Neuronal stem cell (in vitro differentiated cells): ENCODE results near the gene CPLX3.

ENCODE experiments used
- DNase-seq: peaks from one replicate; pipeline ENCODE4 v3.0.0-alpha.2; 2013; ENCODE audit warnings: low spot score
- H2AFZ ChIP-seq: one replicate; pipeline ENCODE4 v1.6.1; 2013; ENCODE audit warnings: mild to moderate bottlenecking, low read length, inconsistent platforms
- H2AK5ac ChIP-seq: 2 replicates; pipeline ENCODE4 v1.6.1; 2013; ENCODE audit warnings: low read depth, mild to moderate bottlenecking, inconsistent platforms, low read length, moderate library complexity, mixed read lengths
- H2BK120ac ChIP-seq: 2 replicates; pipeline ENCODE4 v1.6.1; 2013; ENCODE audit warnings: low read depth, mild to moderate bottlenecking, inconsistent platforms, low read length, moderate library complexity, mixed read lengths
- H2BK12ac ChIP-seq: one replicate; pipeline ENCODE4 v1.6.1; 2013; ENCODE audit warnings: low read length, inconsistent platforms
- H2BK15ac ChIP-seq: 2 replicates; pipeline ENCODE4 v1.6.1; 2013; ENCODE audit warnings: mild to moderate bottlenecking, low read length, inconsistent platforms, mixed read lengths
- H2BK5ac ChIP-seq: one replicate; pipeline ENCODE4 v1.6.1; 2013; ENCODE audit warnings: inconsistent platforms, mild to moderate bottlenecking, low read length, moderate library complexity
- H3K14ac ChIP-seq: one replicate; pipeline ENCODE4 v1.6.1; 2013; ENCODE audit warnings: low read length, inconsistent platforms
- H3K18ac ChIP-seq: 2 replicates; pipeline ENCODE4 v1.6.1; 2013; ENCODE audit warnings: low read length, inconsistent platforms
- H3K23ac ChIP-seq: 2 replicates; pipeline ENCODE4 v1.6.1; 2013; ENCODE audit warnings: low read depth, mild to moderate bottlenecking, mixed read lengths, low read length, inconsistent platforms; ENCODE audit not compliant: poor library complexity
- H3K27ac ChIP-seq: replicated peaks from 3 replicates; pipeline ENCODE4 v1.5.1; 2013; ENCODE audit warnings: low read length, inconsistent platforms
- H3K27me3 ChIP-seq, 3 experiments: 2 replicates each; pipeline ENCODE4 v1.6.1; 2013; ENCODE audit warnings: low read length in 3 of 3, mild to moderate bottlenecking in 2 of 3, inconsistent platforms in 1 of 3, low read depth in 1 of 3, mixed read lengths in 1 of 3, moderate library complexity in 1 of 3; ENCODE audit not compliant: control insufficient read depth in 3 of 3, insufficient read depth in 3 of 3
- H3K36me3 ChIP-seq, 2 donors: replicated peaks in 1 of 2; 2 replicates each; pipeline ENCODE4 v1.6.1; 2013; ENCODE audit warnings: low read length in 2 of 2; ENCODE audit not compliant: control insufficient read depth in 2 of 2, insufficient read depth in 2 of 2
- H3K4ac ChIP-seq: 2 replicates; pipeline ENCODE4 v1.6.1; 2013; ENCODE audit warnings: inconsistent platforms, mild to moderate bottlenecking, low read length, moderate library complexity
- H3K4me1 ChIP-seq, 2 donors: 1 replicate in 1 of 2; 2 replicates in 1 of 2; pipeline ENCODE4 v1.6.1; 2013; ENCODE audit warnings: low read length in 2 of 2, low read depth in 1 of 2; ENCODE audit not compliant: control insufficient read depth in 2 of 2, insufficient read depth in 1 of 2
- H3K4me2 ChIP-seq: one replicate; pipeline ENCODE4 v1.6.1; 2013; ENCODE audit warnings: mild to moderate bottlenecking, low read length, inconsistent platforms; ENCODE audit not compliant: insufficient read depth, poor library complexity, severe bottlenecking
- H3K4me3 ChIP-seq, 2 donors: 2 replicates each; pipeline ENCODE4 v1.5.1; 2013; ENCODE audit warnings: low read length in 2 of 2, mild to moderate bottlenecking in 2 of 2, inconsistent platforms in 1 of 2, moderate library complexity in 1 of 2
- H3K79me1 ChIP-seq: one replicate; pipeline ENCODE4 v1.6.1; 2013; ENCODE audit warnings: low read depth, mild to moderate bottlenecking, inconsistent platforms, low read length, moderate library complexity
- H3K9ac ChIP-seq: one replicate; pipeline ENCODE4 v1.6.1; 2013; ENCODE audit warnings: mild to moderate bottlenecking, low read depth, low read length, inconsistent platforms; ENCODE audit not compliant: poor library complexity
- H3K9me3 ChIP-seq, 2 donors: replicated peaks in 1 of 2; 2 replicates each; pipeline versions ENCODE3 to v1.6.1; 2013; ENCODE audit warnings: low read length in 2 of 2, mild to moderate bottlenecking in 2 of 2, inconsistent platforms in 1 of 2, low read depth in 1 of 2, mixed read lengths in 1 of 2, moderate library complexity in 1 of 2; ENCODE audit not compliant: control insufficient read depth in 2 of 2, insufficient read depth in 1 of 2
- H4K8ac ChIP-seq: one replicate; pipeline ENCODE4 v1.6.1; 2013; ENCODE audit warnings: low read depth, mild to moderate bottlenecking, inconsistent platforms, low read length, moderate library complexity
- H4K91ac ChIP-seq: one replicate; pipeline ENCODE4 v1.6.1; 2013; ENCODE audit warnings: low read length, low read depth, mild to moderate bottlenecking, inconsistent platforms; ENCODE audit not compliant: poor library complexity
- WGBS, 2 donors: extraction: QIAGEN DNeasy Blood & Tissue Kit; methylation state at CpG; one replicate each; pipeline ENCODE4 v1.1.7; 2013; ENCODE audit warnings: missing lambda C conversion rate in 2 of 2, mixed read lengths in 1 of 2; ENCODE audit not compliant: insufficient read length in 2 of 2, insufficient replicate concordance in 1 of 2; ENCODE audit errors: extremely low coverage in 2 of 2; 5-methylcytosine and 5-hydroxymethylcytosine counted together

CPLX3 gene

GRCh38 chr15:74786551-74787165, 39.8 kb upstream of the CPLX3 start:
- Histone ChIP-seq H3K27ac (no peak overlapping the region), H4K8ac (no peak overlapping the region), H4K91ac (no peak overlapping the region), H3K4me1 (peaks cover 10 to 21% of the 10 kb centered on the region in 2 donors), H2BK12ac (no peak overlapping the region), H2AK5ac (no peak overlapping the region), H3K18ac (no peak overlapping the region), H2BK120ac (no peak overlapping the region), H2BK15ac (no peak overlapping the region), H3K23ac (no peak overlapping the region), H3K36me3 (peaks cover 3 to 26% of the 10 kb centered on the region in 2 donors), H3K4me3 (no peak overlapping the region), H2BK5ac (no peak overlapping the region), H3K4me2 (no peak overlapping the region), H3K27me3 (peaks cover 0 to under 1% (median 0%) of the 10 kb centered on the region in 3 experiments), H3K9me3 (no peaks in the 10 kb centered on the region), H3K4ac (no peak overlapping the region), H3K9ac (no peak overlapping the region), H2AFZ (no peak overlapping the region), H3K79me1 (peaks cover 15% of the 10 kb centered on the region), H3K14ac (no peak overlapping the region)
- WGBS, 2 donors: no CpG with 5 or more reads among the region's 7 CpGs
- no peak for DNase-seq

DNA sequence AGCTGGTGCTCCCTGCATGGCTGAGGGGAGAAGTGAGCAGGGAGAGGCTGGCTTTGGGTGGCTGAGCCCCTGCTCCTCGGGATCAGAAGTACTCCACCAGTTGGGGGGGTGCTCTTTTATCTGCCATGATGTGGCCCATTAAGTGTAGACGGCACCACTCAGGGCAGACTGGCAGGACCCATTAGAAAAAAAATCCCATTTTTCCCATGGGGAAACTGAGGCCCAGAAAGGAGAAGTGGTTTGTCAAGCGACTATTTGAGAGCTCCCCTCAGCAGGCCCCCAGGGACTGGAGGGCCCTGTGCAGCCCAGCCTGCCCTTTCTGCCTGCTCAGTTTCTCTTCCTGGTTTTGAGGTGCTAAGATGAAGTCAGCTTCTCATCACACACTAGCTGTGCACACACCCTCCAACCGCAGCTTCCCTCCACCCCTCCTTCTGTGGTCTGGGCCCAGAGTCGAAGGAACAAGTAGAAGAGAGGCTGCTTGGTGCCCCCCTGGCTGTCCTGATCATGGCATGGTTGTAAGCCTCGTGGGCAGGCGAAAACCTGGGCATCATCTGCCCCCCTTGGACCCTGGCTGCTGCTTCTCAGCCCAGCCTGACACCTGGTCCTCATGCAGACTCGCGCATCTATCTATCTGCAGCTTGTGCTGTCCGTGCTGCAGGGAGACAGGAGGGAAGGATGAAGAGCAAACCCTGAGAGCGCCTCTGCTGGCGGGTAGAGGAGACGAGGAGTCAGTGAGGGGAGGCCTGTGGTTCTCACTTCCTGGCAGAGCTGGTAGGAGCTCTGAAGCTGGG, 39.0 kb upstream of the CPLX3 start:
- H4K8ac ChIP-seq: no peak overlapping the region
- peaks cover 18% of the 10 kb centered on the region for H3K79me1 ChIP-seq
- H3K4me3 ChIP-seq: no peak overlapping the region
- no peak overlapping the region for H2BK12ac ChIP-seq
- H2AFZ ChIP-seq: no peak overlapping the region
- no peak overlapping the region for H4K91ac ChIP-seq
- H3K9ac ChIP-seq: no peak overlapping the region
- H3K9me3 ChIP-seq: no peaks in the 10 kb centered on the region
- no peak overlapping the region for H3K23ac ChIP-seq
- no CpG with 5 or more reads among the region's 13 CpGs for WGBS, 2 donors
- H3K27me3 ChIP-seq: no peaks in the 10 kb centered on the region
- no peak overlapping the region for H2AK5ac ChIP-seq
- no peak overlapping the region for H2BK15ac ChIP-seq
- H2BK120ac ChIP-seq: no peak overlapping the region
- no peak overlapping the region for H3K4ac ChIP-seq
- H3K27ac ChIP-seq: no peak overlapping the region
- DNase-seq: no peak
- no peak overlapping the region for H3K18ac ChIP-seq
- peaks cover 3 to 28% of the 10 kb centered on the region in 2 donors for H3K36me3 ChIP-seq
- H3K4me1 ChIP-seq: peaks cover 10 to 22% of the 10 kb centered on the region in 2 donors
- H3K14ac ChIP-seq: no peak overlapping the region
- no peak overlapping the region for H2BK5ac ChIP-seq
- H3K4me2 ChIP-seq: no peak overlapping the region

GRCh38 chr15:74788042-74788682, 38.3 kb upstream of the CPLX3 start:
- Histone ChIP-seq H3K23ac (no peak overlapping the region), H3K9ac (no peak overlapping the region), H3K79me1 (peaks cover 13% of the 10 kb centered on the region), H3K9me3 (no peaks in the 10 kb centered on the region), H3K36me3 (peaks cover 3 to 28% of the 10 kb centered on the region in 2 donors), H3K4me1 (peaks cover 16 to 24% of the 10 kb centered on the region in 2 donors), H2AFZ (no peak overlapping the region), H4K91ac (no peak overlapping the region), H2BK5ac (no peak overlapping the region), H3K4ac (no peak overlapping the region), H3K18ac (no peak overlapping the region), H3K14ac (no peak overlapping the region), H2BK15ac (no peak overlapping the region), H3K4me2 (no peak overlapping the region), H2BK12ac (no peak overlapping the region), H4K8ac (no peak overlapping the region), H2AK5ac (no peak overlapping the region), H2BK120ac (no peak overlapping the region), H3K27me3 (no peaks in the 10 kb centered on the region), H3K4me3 (no peak overlapping the region), H3K27ac (no peak overlapping the region)
- DNase-seq: no peak
- WGBS, 2 donors: no CpG with 5 or more reads among the region's 7 CpGs

DNA sequence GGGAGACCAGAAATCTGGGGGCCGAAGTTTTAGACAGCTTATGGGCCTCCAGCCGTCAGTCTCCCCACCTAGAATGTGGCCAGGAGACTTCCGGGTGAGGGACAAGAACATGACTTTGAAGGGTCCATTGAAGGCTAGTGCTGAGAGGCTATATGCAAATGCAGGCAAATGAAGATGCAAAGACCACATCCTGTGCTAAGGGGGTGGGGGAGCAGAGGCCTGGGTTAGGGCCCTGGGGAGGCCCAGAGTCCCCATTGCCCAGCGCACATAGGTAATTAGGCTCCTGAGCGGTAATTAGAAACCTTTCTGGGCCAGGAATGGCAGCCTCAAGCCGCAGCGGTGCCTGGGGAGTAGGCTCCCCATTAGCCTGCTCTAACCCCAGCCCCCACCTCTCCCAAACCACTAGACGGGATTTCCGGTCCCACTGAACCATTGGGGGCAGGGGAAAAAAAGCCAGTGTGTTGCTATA, 37.7 kb upstream of the CPLX3 start:
- H3K4ac ChIP-seq: no peak overlapping the region
- H2BK12ac ChIP-seq: no peak overlapping the region
- H2BK15ac ChIP-seq: no peak overlapping the region
- no peak overlapping the region for H2BK5ac ChIP-seq
- H3K23ac ChIP-seq: no peak overlapping the region
- peaks cover 14 to 22% of the 10 kb centered on the region in 2 donors for H3K4me1 ChIP-seq
- DNase-seq: no peak
- H3K9ac ChIP-seq: no peak overlapping the region
- no peaks in the 10 kb centered on the region for H3K27me3 ChIP-seq
- no peak overlapping the region for H2AFZ ChIP-seq
- H3K36me3 ChIP-seq: peaks cover 3 to 28% of the 10 kb centered on the region in 2 donors
- no peaks in the 10 kb centered on the region for H3K9me3 ChIP-seq
- no CpG with 5 or more reads among the region's 9 CpGs for WGBS, 2 donors
- no peak overlapping the region for H3K4me2 ChIP-seq
- H3K27ac ChIP-seq: no peak overlapping the region
- H2AK5ac ChIP-seq: no peak overlapping the region
- H3K18ac ChIP-seq: no peak overlapping the region
- no peak overlapping the region for H3K4me3 ChIP-seq
- H4K91ac ChIP-seq: no peak overlapping the region
- no peak overlapping the region for H2BK120ac ChIP-seq
- peaks cover 9% of the 10 kb centered on the region for H3K79me1 ChIP-seq
- H3K14ac ChIP-seq: no peak overlapping the region
- no peak overlapping the region for H4K8ac ChIP-seq
